IMR-90 (cell line): ENCODE results near the gene SYNPR. TPM values are rescaled to one million over a fixed set of nuclear protein-coding genes. Genes with fewer than 3 reads are reported as not detected.

Experiments
- ATAC-seq: fragments of 200-7000 bp; cut with Tn5 transposase; 2 replicates; pipeline ENCODE4 v1.9.1; 2020; ENCODE audit warnings: low read depth, mild to moderate bottlenecking, moderate library complexity
- BruUV-seq: library from RNA; stranded (reverse); fragments of 400-500 nt; replicated peaks from 2 replicates; lab custom pipeline; 2021; lab: Mats Ljungman, UMichigan
- CTCF ChIA-PET: fragments of 300-600 bp; formaldehyde crosslinking; extraction: SDS; loops from one replicate; lab custom pipeline; 2021; ENCODE audit warnings: antibody characterized with exemption; lab: Yijun Ruan, JAX
- POLR2A ChIA-PET: fragments of 300-600 bp; sonication (Branson Sonifier 250); formaldehyde crosslinking; loops from one replicate; lab custom pipeline; 2022; ENCODE audit warnings: antibody characterized with exemption; ENCODE audit not compliant: unreplicated experiment; lab: Charles Lee
- DNase-seq: peaks from one replicate; pipeline ENCODE4 v3.0.0; 2013
- H2AFZ ChIP-seq: replicated peaks from 2 replicates; pipeline ENCODE3; 2013; ENCODE audit warnings: low read length, mild to moderate bottlenecking; ENCODE audit not compliant: poor library complexity
- H2AK5ac ChIP-seq: 2 replicates; pipeline ENCODE4 v1.6.1; 2013; ENCODE audit warnings: low read depth, low read length, inconsistent platforms
- H2AK9ac ChIP-seq: replicated peaks from 2 replicates; pipeline ENCODE3; 2013; ENCODE audit warnings: mild to moderate bottlenecking, low read depth, low read length, moderate library complexity; ENCODE audit not compliant: poor library complexity
- H2BK120ac ChIP-seq: 2 replicates; pipeline ENCODE4 v1.6.1; 2013; ENCODE audit warnings: low read depth, low read length, inconsistent platforms
- H2BK15ac ChIP-seq: 3 replicates; pipeline ENCODE4 v1.6.1; 2013; ENCODE audit warnings: low read depth, low read length, inconsistent platforms
- H2BK20ac ChIP-seq: 2 replicates; pipeline ENCODE4 v1.6.1; 2013; ENCODE audit warnings: low read depth, mild to moderate bottlenecking, inconsistent platforms, low read length, moderate library complexity
- H2BK5ac ChIP-seq: 2 replicates; pipeline ENCODE4 v1.6.1; 2013; ENCODE audit warnings: mild to moderate bottlenecking, low read depth, low read length, inconsistent platforms; ENCODE audit not compliant: poor library complexity, severe bottlenecking
- H3K14ac ChIP-seq: replicated peaks from 2 replicates; pipeline ENCODE4 v1.6.1; 2013; ENCODE audit warnings: low read depth, low read length, inconsistent platforms
- H3K18ac ChIP-seq: 2 replicates; pipeline ENCODE4 v1.6.1; 2013; ENCODE audit warnings: low read depth, low read length, control low read depth
- H3K23ac ChIP-seq: 2 replicates; pipeline ENCODE4 v1.6.1; 2013; ENCODE audit warnings: low read depth, low read length, inconsistent platforms
- H3K27ac ChIP-seq: 2 replicates; pipeline ENCODE4 v1.5.1; 2013; ENCODE audit warnings: mild to moderate bottlenecking, control low read depth, low read length; ENCODE audit not compliant: insufficient read depth
- H3K27me3 ChIP-seq: 2 replicates; pipeline ENCODE4 v1.6.1; 2013; ENCODE audit warnings: low read length; ENCODE audit not compliant: control insufficient read depth, insufficient read depth
- H3K36me3 ChIP-seq: 2 replicates; pipeline ENCODE4 v1.6.1; 2013; ENCODE audit warnings: low read length, mixed read lengths; ENCODE audit not compliant: control insufficient read depth, insufficient read depth
- H3K4ac ChIP-seq: 2 replicates; pipeline ENCODE4 v1.6.1; 2013; ENCODE audit warnings: low read depth, low read length, inconsistent platforms
- H3K4me1 ChIP-seq: 2 replicates; pipeline ENCODE4 v1.6.1; 2013; ENCODE audit warnings: low read length, mixed read lengths; ENCODE audit not compliant: control insufficient read depth, insufficient read depth
- H3K4me2 ChIP-seq: 2 replicates; pipeline ENCODE4 v1.6.1; 2013; ENCODE audit warnings: low read depth, mild to moderate bottlenecking, control low read depth, low read length, moderate library complexity
- H3K4me3 ChIP-seq: 2 replicates; pipeline ENCODE4 v1.5.1; 2013; ENCODE audit warnings: low read depth, mild to moderate bottlenecking, control low read depth, low read length, moderate library complexity; ENCODE audit not compliant: insufficient read depth
- H3K56ac ChIP-seq: 2 replicates; pipeline ENCODE4 v1.6.1; 2013; ENCODE audit warnings: low read length, inconsistent platforms; ENCODE audit not compliant: insufficient read depth; ENCODE audit errors: extremely low read depth
- H3K79me1 ChIP-seq, 2 experiments: 2 replicates each; pipeline ENCODE4 v1.6.1; 2013; ENCODE audit warnings: low read length in 2 of 2, inconsistent platforms in 1 of 2, low read depth in 1 of 2
- H3K9ac ChIP-seq: 2 replicates; pipeline ENCODE4 v1.6.1; 2013; ENCODE audit warnings: low read depth, low read length, control low read depth
- H3K9me1 ChIP-seq: 2 replicates; pipeline ENCODE4 v1.6.1; 2013; ENCODE audit warnings: low read length, inconsistent platforms; ENCODE audit not compliant: insufficient read depth
- H3K9me3 ChIP-seq: 2 replicates; pipeline ENCODE4 v1.6.1; 2013; ENCODE audit warnings: low read length; ENCODE audit not compliant: control insufficient read depth, insufficient read depth
- H4K20me1 ChIP-seq: 2 replicates; pipeline ENCODE4 v1.6.1; 2013; ENCODE audit warnings: low read length, inconsistent platforms; ENCODE audit not compliant: insufficient read depth
- H4K5ac ChIP-seq: 2 replicates; pipeline ENCODE4 v1.6.1; 2013; ENCODE audit warnings: mild to moderate bottlenecking, low read depth, low read length, control low read depth
- H4K8ac ChIP-seq, 2 experiments: 2 replicates each; pipeline ENCODE4 v1.6.1; 2013; ENCODE audit warnings: low read depth in 2 of 2, low read length in 2 of 2, control low read depth in 1 of 2, inconsistent platforms in 1 of 2
- H4K91ac ChIP-seq: 2 replicates; pipeline ENCODE4 v1.6.1; 2013; ENCODE audit warnings: low read depth, low read length, inconsistent platforms; ENCODE audit not compliant: insufficient read depth
- BHLHE40 ChIP-seq: fragments of 150-350 bp; IDR thresholded peaks from 2 replicates; pipeline ENCODE4 v1.6.1; 2016; ENCODE audit warnings: mild to moderate bottlenecking, low read depth, low read length
- CEBPB ChIP-seq: IDR thresholded peaks from 2 replicates; pipeline ENCODE4 v1.6.1; 2012; ENCODE audit warnings: low read depth, low read length, improper control_type of control experiment
- MAFK ChIP-seq: IDR thresholded peaks from 2 replicates; pipeline ENCODE4 v1.6.1; 2012; ENCODE audit warnings: low read depth, low read length, improper control_type of control experiment
- MAZ ChIP-seq: IDR thresholded peaks from 2 replicates; pipeline ENCODE4 v1.6.1; 2012; ENCODE audit warnings: low read depth, mild to moderate bottlenecking, low read length, improper control_type of control experiment, moderate library complexity, borderline replicate concordance
- MXI1 ChIP-seq: IDR thresholded peaks from 2 replicates; pipeline ENCODE4 v1.6.1; 2012; ENCODE audit warnings: low read depth, mild to moderate bottlenecking, low read length, moderate library complexity, borderline replicate concordance
- WGBS, 2 experiments: methylation state at CpG; one replicate each; pipeline versions ENCODE4 v1.1.5 to v1.1.7; 2013; ENCODE audit warnings: missing lambda C conversion rate in 2 of 2; ENCODE audit not compliant: insufficient read length in 1 of 2; ENCODE audit errors: extremely low coverage in 2 of 2; 5-methylcytosine and 5-hydroxymethylcytosine counted together
- dilution Hi-C: fragments of 300-500 bp; cut with HindIII; formaldehyde crosslinking; loops from one replicate; pipeline ENCODE4 v1.14.3; 2018; ENCODE audit warnings: low sequenced_read_pairs; ENCODE audit not compliant: unreplicated experiment
- in situ Hi-C: fragments of 300-500 bp; cut with MboI; formaldehyde crosslinking; loops from 3 replicates; pipeline ENCODE4 v1.14.3; 2019; ENCODE audit warnings: low sequenced_read_pairs, inconsistent platforms, mixed read lengths
- intact Hi-C: fragments of 100-400 bp; cut with micrococcal nuclease; formaldehyde crosslinking; loops from 2 replicates; pipeline ENCODE4 v1.10.0; 2022
- polyA plus RNA-seq, 3 experiments: library from polyadenylated mRNA; depleted of rRNA; stranded (reverse); fragments of >200 nt; gene quantifications; 2 replicates each; pipeline ENCODE4 v1.2.3, GENCODE V29; 2012; ENCODE audit warnings: low replicate concordance in 1 of 3
- total RNA-seq: library from RNA; depleted of rRNA; stranded (reverse); fragments of >200 nt; gene quantifications from 2 replicates; pipeline ENCODE4 v1.2.3, GENCODE V29; 2012

SYNPR gene
- total and polyA plus RNA-seq, 2 of the 4 experiments (the other 2 are of a cell fraction) = not detected

GRCh38 chr3:63473641-63474166, 195.6 kb downstream of the SYNPR start:
- intact Hi-C loops = no loop called here
- dilution Hi-C loops = no loop called here
- Histone ChIP-seq H2BK15ac (no peak overlapping the region), H2AK9ac (no peak overlapping the region), H2BK20ac (no peak overlapping the region), H3K4me3 (no peak overlapping the region), H4K20me1 (no peaks in the 10 kb centered on the region), H3K36me3 (no peaks in the 10 kb centered on the region), H3K14ac (no peak overlapping the region), H2BK120ac (no peak overlapping the region), H2BK5ac (no peak overlapping the region), H3K18ac (no peak overlapping the region), H3K4me1 (no peaks in the 10 kb centered on the region), H3K56ac (no peak overlapping the region), H2AFZ (no peak overlapping the region), H4K8ac (no peak overlapping the region), H3K9me3 (no peaks in the 10 kb centered on the region), H3K4ac (no peak overlapping the region), H4K91ac (no peak overlapping the region), H3K9me1 (no peaks in the 10 kb centered on the region), H3K27ac (no peak overlapping the region), H4K5ac (no peak overlapping the region), H3K9ac (no peak overlapping the region), H2AK5ac (no peak overlapping the region), H3K23ac (no peak overlapping the region), H3K4me2 (no peak overlapping the region), H3K27me3 (no peaks in the 10 kb centered on the region), H3K79me1 (no peaks in the 10 kb centered on the region)
- TF ChIP-seq MXI1 (no peak), CEBPB (no peak), BHLHE40 (no peak), MAFK (no peak), MAZ (no peak)
- BruUV-seq = no TSS peak
- CTCF ChIA-PET = no interaction called here
- ATAC-seq (no peak), DNase-seq (no peak)
- POLR2A ChIA-PET = no interaction called here
- in situ Hi-C loops = no loop called here
- 20% methylated on average over 1 of the region's 6 CpGs; no CpG with 5 or more reads in 1 of the 2 experiments for WGBS, 2 experiments
